DMS153 treated with DMSO at 0.1 percent for 48 hours (cell line): ENCODE measurements around the gene LGALS4.
"Not testable (repeated sequence)": the region's sequence is repeated elsewhere in the genome, so short reads cannot be mapped to it uniquely, and the experiment has no call there.

Source experiments
- DNase-seq: peaks from one replicate; lab custom pipeline; 2025; ENCODE audit not compliant: unreplicated experiment; lab: John Stamatoyannopoulos, UW

LGALS4 gene

DNA sequence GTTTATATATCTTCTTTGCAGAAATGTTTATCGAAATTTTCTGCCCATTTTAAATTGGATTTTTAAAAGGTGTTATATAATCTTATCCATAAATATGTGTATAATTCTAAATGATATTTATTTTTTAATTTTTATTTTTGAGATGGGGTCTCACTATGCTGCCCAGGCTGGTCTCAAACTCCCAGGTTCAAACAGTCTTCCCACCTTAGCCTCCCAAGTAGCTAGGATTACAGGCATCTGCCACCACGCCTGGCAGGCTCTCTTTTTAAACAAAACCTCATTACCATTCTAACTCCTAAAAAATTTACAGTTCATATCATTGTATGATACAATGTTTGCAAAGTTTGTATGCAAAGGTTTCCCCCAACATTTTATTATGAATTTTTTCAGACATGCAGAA is 16.6 kb downstream of the LGALS4 start:
- DNase-seq, result no peak

DNA sequence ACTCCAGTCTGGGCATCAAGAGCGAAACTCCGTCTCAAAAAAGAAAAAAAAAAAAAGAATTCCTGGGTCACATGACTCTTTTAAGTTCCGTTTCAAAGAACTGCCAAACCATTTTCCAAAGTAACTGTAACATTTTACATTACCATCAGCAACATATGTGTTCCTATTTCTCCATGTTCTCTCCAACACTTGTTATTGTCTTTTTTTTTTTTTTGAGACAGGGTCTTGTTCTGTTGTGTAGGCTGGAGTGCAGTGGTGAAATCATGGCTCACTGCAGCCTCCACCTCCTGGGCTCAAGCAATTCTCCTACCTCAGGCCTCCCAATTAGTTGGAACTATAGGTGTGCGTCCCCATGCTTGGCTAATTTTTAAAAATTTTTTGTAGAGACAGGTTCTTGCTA is 17.2 kb downstream of the LGALS4 start:
- no peak for DNase-seq

DNA sequence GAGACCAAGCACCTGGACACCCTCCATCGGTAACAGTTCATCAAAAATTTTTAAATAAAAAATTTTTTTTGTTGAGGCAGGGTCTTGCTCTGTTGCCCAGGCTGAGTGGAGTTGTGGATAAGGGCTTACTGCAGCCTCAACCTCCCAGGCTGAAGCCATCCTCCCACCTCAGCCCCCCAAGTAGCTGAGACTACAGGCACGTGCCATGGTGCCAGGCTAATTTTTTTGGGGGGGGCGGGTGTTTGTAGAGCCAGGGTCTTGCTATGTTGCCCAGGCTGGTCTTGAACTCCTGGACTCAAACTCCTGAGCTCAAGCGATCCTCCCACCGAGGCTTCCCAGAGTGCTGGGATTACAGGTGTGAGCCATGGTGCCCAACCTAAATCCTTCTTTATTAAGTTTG is 19.1 kb downstream of the LGALS4 start:
- DNase-seq, result no peak

DNA sequence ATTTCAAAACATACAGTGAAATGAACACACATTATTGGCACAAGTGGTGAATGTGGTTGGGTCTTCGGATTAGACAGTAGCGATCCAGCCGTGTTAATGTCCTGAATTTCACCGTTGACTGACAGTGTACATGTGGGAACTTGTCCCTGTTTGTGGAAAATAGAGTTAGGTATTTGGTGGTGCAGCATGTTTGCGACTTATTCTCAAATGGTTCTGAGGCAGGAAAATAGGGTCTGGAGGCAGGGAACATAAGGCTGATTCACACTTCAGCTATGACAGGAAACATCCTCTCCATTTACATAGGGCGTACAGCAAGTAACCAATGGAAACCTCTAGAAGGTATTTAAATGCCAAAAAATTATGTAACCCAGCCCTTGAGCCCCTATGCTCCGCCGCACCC is 19.6 kb downstream of the LGALS4 start:
- no peak for DNase-seq

DNA sequence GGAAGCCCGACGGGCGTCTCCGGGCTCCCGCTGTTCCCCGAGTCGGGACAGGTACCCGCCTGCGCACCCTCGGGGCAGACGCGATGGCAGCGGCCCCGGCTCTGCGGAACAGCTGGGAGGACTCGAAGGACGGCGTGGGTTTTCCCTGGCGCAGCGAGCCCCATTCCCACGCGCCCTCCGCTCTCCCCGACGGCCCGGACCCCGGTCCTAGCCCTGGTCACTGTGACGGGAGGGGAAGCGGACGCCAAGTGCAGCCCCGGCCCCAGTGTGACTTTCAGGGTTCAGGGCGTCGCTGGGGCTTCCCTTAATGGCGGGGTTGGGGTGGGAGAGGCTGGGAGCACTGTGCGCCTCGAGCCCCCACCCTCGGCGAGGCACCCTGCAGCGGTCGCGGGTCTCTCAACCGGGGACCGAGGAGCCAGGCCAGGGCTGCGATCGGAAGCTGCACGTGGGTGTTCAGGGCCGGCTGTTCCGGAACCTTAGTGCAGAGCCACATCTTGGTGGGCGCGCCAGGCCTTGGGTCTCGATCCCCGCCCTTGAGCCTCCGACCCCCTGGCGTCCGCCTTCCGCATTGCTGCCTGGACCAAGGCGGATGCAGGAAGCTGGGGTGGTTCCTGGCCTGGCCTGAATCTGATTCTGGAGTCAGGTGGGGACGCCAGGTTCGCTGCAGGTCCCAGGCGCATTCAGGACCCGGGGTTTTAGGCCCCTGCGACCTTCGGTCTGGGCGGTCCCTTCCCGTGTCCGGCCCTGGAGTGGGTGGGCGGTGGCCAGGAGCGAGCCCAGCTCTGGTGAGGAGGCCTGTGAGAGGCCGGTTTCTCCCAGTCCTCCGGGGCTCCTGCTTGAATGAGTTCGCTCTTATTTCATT is 20.3 kb downstream of the LGALS4 start:
- no peak for DNase-seq

DNA sequence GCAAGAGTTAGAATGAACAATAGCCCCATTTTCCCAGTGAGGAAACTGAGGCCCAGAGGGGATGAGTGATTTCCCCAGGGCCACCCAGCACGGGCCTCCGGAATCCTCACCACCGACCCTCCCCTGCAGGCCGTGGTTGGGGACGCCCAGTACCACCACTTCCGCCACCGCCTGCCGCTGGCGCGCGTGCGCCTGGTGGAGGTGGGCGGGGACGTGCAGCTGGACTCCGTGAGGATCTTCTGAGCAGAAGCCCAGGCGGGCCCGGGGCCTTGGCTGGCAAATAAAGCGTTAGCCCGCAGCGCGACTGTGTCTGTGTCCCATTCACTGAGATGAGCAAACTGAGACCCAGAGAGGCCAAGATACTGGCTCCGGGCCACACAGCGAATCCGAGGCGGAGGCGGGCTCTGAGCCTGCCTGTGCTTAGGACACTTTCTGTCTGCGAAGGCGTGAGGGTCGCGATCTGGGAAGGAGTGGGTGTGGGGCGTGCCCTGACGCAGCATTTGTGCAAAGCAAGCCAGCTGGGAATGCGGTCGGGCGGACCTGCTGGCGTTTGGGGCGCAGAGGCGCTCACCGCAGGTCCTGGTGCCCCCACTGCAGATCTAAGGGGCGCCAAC is 21.2 kb downstream of the LGALS4 start:
- DNase-seq, result not testable (repeated sequence)

DNA sequence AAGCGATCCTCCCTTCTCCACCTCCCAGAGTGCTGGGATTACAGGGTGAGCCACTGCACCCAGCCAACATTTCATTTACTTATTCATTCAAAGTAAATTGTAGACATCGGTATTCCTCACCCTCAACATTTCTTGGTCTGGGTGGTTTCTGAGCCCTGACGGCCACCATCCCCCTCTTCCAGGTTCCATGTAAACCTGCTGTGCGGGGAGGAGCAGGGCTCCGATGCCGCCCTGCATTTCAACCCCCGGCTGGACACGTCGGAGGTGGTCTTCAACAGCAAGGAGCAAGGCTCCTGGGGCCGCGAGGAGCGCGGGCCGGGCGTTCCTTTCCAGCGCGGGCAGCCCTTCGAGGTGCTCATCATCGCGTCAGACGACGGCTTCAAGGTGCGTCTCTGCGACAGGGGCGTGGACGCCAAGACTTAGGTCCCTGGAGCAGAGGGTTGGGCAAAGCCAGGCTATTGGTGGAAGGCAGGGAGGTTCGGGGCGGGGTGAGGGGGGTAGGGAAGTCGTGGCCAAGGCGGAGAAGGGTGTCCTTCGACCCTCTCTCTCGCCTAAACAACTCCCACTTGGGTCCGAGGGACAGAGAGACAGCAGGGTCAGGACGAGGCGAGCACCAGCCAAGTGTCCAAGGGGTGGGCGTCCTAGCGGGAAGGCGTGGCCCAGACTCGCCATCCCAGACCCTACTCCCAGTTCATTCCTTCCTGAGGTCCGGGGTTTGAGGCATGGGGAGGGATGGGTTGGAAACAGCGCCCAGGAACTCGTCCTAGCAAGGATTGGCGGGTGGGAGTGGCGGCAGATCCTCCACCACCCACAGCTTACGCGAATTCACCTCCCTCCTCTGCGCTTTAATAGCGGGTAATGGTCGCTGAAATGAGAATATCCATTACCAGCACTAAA is 22.0 kb downstream of the LGALS4 start:
- DNase-seq, result not testable (repeated sequence)

DNA sequence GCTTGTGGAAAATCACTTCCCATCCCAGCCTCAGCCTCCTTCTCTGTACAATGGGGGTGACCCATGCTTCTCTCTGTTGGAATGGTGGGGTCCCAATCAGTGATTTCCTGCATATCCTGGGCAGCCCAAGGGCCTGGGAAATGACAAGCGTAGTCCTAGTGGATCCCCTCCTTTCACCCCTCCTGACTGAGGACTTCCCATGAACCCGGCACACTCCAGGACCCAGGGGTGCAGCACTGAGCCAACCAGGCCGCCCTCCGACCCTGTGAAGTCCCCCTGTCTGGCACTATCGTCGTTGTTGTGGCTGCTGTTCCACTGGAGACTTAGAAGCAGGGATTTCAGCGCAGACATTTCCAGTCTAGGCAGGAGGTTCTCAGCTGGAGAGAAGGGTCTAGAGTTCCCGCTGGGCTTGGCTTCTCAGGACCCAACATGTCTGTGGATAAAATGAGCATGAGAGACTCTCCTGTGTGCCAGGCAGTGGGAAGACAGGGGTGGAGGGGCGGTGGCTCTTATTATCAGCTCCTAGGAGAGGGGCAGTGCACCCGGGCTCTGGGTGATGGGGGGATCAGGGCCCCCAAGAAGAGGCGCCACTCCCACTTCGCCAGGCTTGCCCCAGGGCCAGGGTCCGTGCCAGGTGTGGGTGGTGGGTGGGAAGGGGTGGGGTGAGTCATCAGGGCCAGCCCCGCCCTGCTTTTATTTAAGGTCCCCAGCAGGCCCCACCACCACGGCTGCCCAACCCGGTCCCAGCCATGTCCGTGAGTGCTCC is 24.1 kb downstream of the LGALS4 start, which contains the start of gene LGALS7B:
LGALS7B (plus strand) TSS at position 723 of the 766 bp plus-strand sequence; CDS start at position 750, 27 bp downstream.
- DNase-seq, result no peak

DNA sequence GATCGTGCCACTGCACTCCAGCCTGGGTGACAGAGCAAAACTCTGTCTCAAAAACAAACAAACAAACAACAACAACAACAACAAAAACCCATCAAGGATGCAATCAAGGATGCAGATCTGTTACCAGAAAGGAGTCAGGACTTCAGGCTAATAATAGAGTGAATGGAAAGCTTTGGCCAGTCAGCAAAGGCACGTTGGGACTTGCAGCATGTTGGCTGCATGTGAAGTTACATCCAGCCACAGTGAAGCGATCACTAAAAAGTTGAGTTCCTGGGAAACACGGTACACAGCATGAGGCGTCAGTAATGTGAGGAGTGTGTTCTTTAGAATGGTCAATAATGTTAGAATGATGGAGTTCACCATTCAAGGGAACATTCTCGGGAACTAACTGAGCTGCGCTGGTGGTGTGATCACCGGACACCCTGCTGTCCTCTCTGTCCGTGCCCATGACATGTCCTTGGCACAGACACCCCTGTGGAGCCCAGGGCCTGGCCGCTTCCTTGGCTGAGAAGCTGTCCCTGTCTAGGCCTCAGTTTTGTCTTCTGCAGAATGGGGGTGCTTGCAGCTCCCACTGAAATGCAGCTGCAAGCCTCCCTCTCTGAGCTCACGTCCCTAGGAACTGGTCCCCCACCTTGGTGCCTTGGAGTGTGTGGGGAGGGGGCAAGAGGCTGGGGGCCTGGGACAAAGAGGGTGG is 26.0 kb downstream of the LGALS4 start:
- no peak for DNase-seq

DNA sequence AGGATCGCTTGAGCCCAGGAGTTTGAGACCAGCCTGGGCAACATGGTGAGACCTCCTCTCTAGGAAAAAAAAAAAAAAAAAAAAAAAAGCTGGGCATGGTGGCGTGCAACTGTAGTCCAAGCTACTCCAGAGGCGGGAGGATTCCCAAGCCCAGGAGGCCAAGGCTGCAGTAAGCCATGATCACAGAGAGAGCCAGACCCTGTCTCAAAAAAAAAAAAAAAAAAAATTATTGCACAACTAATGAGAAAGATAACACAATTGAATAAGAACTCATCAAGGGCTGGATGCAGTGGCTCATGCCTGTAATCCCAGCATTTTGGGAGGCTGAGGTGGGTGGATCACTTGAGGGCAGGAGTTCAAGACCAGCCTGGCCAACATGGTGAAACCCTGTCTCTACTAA is 26.7 kb downstream of the LGALS4 start:
- DNase-seq, result not testable (repeated sequence)

DNA sequence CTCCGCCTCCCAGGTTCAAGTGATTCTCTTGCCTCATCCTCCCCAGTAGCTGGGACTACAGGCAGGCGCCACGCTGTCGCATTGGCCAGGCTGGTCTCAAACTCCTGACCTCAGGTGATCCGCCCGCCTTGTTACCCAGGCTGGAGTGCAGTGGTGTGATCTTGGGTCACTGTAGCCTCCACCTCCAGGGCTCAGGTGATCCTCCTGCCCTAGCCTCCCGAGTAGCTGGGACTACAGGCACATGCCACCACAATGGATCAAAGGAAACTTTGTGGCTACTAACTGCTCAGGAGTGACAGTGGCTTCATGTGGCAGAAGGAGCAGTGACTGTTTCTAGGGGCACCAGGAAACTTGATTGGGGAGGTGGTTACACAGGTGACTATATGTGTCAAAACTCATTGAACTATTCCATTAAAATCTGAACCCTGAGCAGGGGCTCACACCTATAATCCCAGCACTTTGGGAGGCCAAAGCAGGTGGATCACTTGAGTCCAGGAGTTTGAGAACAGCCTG is 27.5 kb downstream of the LGALS4 start:
- no peak for DNase-seq

DNA sequence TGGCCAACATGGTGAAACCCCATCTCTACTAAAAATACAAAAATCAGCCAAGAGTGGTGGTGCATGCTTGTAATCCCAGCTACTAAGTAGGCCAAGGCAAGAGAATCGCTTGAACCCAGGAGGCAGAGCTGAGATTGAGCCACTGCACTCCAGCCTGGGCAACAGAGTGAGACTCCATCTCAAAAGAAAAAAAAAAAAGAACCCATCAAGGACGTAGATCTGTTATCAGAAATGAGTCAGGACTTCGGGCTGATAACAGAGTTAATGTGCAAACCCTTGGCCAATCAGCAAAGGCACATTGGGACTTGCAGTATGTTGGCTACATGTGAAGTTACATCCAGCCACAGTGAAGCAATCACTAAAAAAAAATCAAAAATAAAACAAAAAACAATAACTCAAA is 28.5 kb downstream of the LGALS4 start:
- DNase-seq, result no peak

DNA sequence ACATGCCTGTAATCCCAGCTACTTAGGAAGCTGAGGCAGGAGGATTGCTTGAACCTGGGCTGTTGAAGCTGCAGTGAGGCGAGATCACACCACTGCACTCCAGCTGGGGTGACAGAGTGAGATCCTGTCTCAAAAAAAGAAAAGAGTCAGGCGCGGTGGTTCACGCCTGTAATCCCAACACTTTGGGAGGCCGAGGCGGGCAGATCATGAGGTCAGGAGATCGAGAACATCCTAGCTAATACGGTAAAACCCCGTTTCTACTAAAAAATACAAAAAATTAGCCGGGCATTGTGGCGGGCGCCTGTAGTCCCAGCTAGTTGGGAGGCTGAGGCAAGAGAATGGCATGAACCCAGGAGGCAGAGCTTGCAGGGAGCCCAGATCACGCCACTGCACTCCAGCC is 30.5 kb downstream of the LGALS4 start:
- DNase-seq, result not testable (repeated sequence)

DNA sequence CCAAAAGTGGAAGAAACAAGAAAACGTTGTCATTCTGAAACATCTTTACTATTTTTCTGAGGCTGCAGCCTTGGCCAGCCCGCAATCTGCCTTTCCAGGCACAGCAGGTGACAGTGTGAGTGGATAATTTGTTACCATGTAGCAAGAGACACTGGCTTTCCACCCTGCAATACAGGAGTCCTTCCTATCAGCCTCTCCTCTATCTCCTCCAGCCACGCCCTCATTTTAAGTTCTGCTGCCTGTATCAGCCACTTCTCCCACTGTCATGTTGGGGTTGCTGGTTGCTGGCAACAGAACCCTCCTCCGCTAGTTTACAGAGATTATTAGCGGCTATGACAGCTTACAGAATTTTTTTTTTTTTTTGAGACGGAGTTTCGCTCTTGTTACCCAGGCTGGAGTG is 31.7 kb downstream of the LGALS4 start:
- no peak for DNase-seq

DNA sequence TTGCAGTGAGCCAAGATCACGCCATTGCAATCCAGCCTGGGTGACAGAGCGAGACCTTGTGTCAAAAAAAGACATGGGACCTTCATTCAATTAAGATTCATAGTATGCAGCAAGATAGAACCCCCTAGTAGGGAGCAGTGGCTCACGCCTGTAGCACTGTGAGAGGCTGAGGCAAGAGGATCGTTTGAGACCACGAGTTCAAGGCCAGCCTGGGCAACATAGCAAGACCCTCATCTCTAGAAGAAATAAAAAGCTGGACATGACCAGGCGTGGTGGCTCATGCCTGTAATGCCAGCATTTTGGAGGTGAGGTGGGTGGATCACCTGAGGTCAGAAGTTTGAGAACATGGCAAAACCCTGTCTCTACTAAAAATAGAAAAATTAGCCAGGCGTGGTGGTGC is 32.3 kb downstream of the LGALS4 start:
- no peak for DNase-seq

DNA sequence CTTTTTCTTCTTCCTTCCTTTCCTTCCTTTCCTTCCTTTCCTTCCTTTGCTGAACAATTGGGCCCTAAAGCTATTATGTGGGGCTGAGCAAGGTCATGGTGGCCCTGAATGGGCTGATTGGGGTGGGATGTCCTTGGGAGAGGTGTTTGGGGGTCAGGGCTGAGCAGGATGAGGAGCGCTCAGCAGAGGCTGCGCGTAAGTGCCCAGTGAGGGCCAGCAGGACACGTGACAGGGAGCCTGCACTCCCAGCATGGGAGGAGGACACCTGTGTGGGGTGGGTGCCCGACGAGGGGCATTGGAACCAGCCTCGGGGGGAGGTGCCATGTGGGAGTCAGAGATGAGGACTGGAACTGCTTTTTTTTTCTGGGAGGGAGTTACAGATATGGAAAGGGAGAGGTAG is 34.0 kb downstream of the LGALS4 start:
- DNase-seq, result no peak

DNA sequence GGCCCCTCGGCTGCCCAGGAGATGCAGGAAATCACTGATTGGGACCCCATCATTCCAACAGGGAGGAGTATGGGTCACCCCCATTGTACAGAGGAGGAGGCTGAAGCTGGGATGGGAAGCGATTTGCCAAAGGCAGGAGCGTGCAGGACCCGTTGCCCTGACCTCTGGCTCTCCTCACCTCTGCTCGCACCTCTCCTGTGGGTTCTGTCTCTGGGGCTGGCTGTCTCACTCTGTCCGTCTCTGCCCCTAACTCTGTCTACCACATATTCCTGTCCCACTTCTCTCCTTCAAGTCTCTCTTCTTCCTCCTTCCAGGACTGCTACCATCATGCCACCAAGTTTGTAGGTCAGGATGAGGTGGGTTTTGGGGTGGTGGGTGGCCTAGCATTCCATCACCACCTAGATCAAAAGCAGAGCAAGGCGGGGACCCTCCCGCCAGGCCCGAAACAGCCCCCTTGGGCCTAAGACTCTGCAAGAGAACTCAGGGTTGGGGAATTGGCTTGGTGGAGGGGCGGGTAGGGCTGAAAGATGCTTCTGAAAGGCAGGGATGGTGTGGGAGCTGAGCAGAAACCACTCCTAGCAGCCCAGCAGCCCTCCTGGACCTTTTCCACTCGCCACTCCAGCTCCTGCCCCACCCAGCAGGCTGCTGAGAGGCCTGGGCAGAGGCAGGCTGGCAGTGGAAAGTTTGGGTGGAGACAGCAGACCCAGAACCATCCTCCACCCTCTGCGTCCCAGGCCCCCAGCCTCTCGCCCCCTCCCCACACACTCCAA is 38.4 kb downstream of the LGALS4 start:
- DNase-seq, result no peak

DNA sequence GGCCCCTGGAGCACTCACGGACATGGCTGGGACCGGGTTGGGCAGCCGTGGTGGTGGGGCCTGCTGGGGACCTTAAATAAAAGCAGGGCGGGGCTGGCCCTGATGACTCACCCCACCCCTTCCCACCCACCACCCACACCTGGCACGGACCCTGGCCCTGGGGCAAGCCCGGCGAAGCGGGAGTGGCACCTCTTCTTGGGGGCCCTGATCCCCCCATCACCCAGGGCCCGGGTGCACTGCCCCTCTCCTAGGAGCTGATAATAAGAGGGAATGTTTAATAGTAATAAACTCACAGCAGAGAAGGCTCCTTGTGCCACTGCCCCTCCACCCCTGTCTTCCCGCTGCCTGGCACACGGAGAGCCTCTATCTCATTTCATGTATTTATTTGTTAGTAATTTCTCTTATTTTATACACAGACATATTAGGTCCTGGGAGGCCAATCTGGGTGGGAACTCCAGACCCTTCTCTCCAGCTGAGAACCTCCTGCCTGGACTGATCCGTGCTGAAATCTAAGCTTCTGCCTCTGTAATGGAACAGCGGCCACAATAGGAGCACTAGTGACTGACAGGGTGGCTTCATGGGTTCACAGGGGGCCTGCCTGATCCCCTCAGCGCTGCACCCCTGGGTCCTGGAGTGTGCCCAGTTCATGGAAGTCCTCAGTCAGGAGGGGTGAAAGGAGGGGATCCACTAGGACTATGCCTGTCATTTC is 39.1 kb downstream of the LGALS4 start, which contains the start of gene LGALS7:
LGALS7 (minus strand) TSS at position 49 of the 709 bp plus-strand sequence; CDS start at position 24, 25 bp downstream.
- DNase-seq, result no peak
